Motor neuron (in vitro differentiated cells): Measurements from ENCODE around the gene THRAP3. TPM values are rescaled to one million over a fixed set of nuclear protein-coding genes. Genes with fewer than 3 reads are reported as not detected.

Experiments
- ATAC-seq, 8 experiments: fragments of 200-7000 bp; cut with Tn5 transposase; replicated peaks in 6 of 8; 2 replicates each; pipeline ENCODE4 v1.8.0; 2021; ENCODE audit warnings: mild to moderate bottlenecking in 8 of 8, moderate library complexity in 8 of 8
- H3K27ac ChIP-seq, 2 donors: fragments of 250-450 bp; sonication (Bioruptor Pico); 2 replicates each; pipeline ENCODE4 v1.9.0; 2021; ENCODE audit warnings: antibody characterized with exemption in 2 of 2, mild to moderate bottlenecking in 2 of 2, moderate library complexity in 1 of 2
- H3K4me1 ChIP-seq, 2 donors: fragments of 250-450 bp; sonication (Bioruptor Pico); replicated peaks in 1 of 2; 2 replicates each; pipeline ENCODE4 v1.6.1; 2021; ENCODE audit warnings: antibody characterized with exemption in 2 of 2, mild to moderate bottlenecking in 2 of 2, moderate library complexity in 1 of 2
- H3K4me3 ChIP-seq, 5 donors: fragments of 250-450 bp; sonication (Bioruptor Pico); 2 replicates each; pipeline ENCODE4 v1.9.0; 2021; ENCODE audit warnings: antibody characterized with exemption in 5 of 5, mild to moderate bottlenecking in 5 of 5, moderate library complexity in 4 of 5
- whole genome bisulfite sequencing, 10 experiments: fragments of 450-650 bp; shearing (Covaris generic); methylation state at CpG; one replicate each; pipeline ENCODE4 v1.0.0; 2022; 5-methylcytosine and 5-hydroxymethylcytosine counted together
- in situ Hi-C, 9 experiments: fragments of 400-800 bp; cut with MboI; loops; one replicate each; pipeline ENCODE4 v1.15.0; 2021; ENCODE audit warnings: low sequenced_read_pairs in 9 of 9, low pct_unique_long_range_greater_than_20kb in 2 of 9; ENCODE audit not compliant: unreplicated experiment in 9 of 9
- total RNA-seq, 8 experiments: library from RNA; unstranded; fragments of 300-600 nt; gene quantifications; 2 replicates each; pipeline versions ENCODE4 v1.2.3 to v1.2.4, GENCODE V29; 2022

THRAP3 gene
- total RNA-seq, 8 experiments from 2014 or later: 72.6 to 139 (median 104) TPM

GRCh38 chr1:36297062-36297461 lies 72.8 kb downstream of the THRAP3 start:
- in situ Hi-C loops: loop anchor here in 3 of 9 experiments (25.0 kb wide), 2 partner anchors 135 to 185 kb away; partner anchors contain the start of gene MAP7D1 (in 2 of the 3)
- no peak for ATAC-seq
- 83 to 100% (median 100%) methylated on average over 1 to 2 of the region's 2 CpGs; no CpG with 5 or more reads in 4 of the 10 experiments for WGBS, 10 experiments
- Histone ChIP-seq H3K27ac (no peak overlapping the region), H3K4me1 (no peaks in the 10 kb centered on the region), H3K4me3 (no peak overlapping the region)

GRCh38 chr1:36298640-36299039 lies 74.4 kb downstream of the THRAP3 start:
- WGBS, 10 experiments: 83 to 100% (median 96%) methylated on average over 1 to 5 of the region's 5 CpGs; no CpG with 5 or more reads in 5 of the 10 experiments
- H3K27ac ChIP-seq: no peak overlapping the region
- no peak overlapping the region for H3K4me3 ChIP-seq
- ATAC-seq: no peak
- in situ Hi-C loops: loop anchor here in 3 of 9 experiments (25.0 kb wide), 2 partner anchors 136 to 186 kb away; partner anchors contain the start of gene MAP7D1 (in 2 of the 3)
- H3K4me1 ChIP-seq: no peaks in the 10 kb centered on the region

- peaks cover 4 to 7% of the 10 kb centered on the region in 2 donors for H3K4me1 ChIP-seq
- in situ Hi-C loops: no loop called here
- no peak for ATAC-seq
- no peak overlapping the region for H3K4me3 ChIP-seq
- 20 to 100% (median 89%) methylated on average over 1 of the region's 1 CpG; no CpG with 5 or more reads in 5 of the 10 experiments for WGBS, 10 experiments
- H3K27ac ChIP-seq: no peak overlapping the region
Measured at GRCh38 chr1:36300526-36300925, 76.3 kb downstream of the THRAP3 start.

- in situ Hi-C loops: no loop called here
- H3K4me1 ChIP-seq: peaks cover 11 to 14% of the 10 kb centered on the region in 2 donors
- H3K27ac ChIP-seq: no peak overlapping the region
- 11 to 100% (median 97%) methylated on average over 1 of the region's 1 CpG; no CpG with 5 or more reads in 4 of the 10 experiments for WGBS, 10 experiments
- no peak overlapping the region for H3K4me3 ChIP-seq
- ATAC-seq: no peak
Measured at GRCh38 chr1:36301220-36301619, 77.0 kb downstream of the THRAP3 start.

GRCh38 chr1:36303244-36303643 lies 79.0 kb downstream of the THRAP3 start:
- no peak overlapping the region for H3K27ac ChIP-seq
- 23 to 100% (median 79%) methylated on average over 1 to 5 of the region's 5 CpGs; no CpG with 5 or more reads in 1 of the 10 experiments for WGBS, 10 experiments
- no peak for ATAC-seq
- in situ Hi-C loops: no loop called here
- H3K4me1 ChIP-seq: peaks cover 16 to 22% of the 10 kb centered on the region in 2 donors
- H3K4me3 ChIP-seq: no peak overlapping the region

GRCh38 chr1:36303650-36304360 lies 79.6 kb downstream of the THRAP3 start:
- ATAC-seq: no peak
- in situ Hi-C loops: no loop called here
- Histone ChIP-seq H3K4me3 (no peak overlapping the region), H3K4me1 (peaks cover 16 to 24% of the 10 kb centered on the region in 2 donors), H3K27ac (no peak overlapping the region)
- WGBS, 10 experiments: 80 to 100% (median 91%) methylated on average over 1 to 18 of the region's 23 CpGs; no CpG with 5 or more reads in 2 of the 10 experiments

GRCh38 chr1:36304521-36304920 lies 80.3 kb downstream of the THRAP3 start:
- in situ Hi-C loops: no loop called here

GRCh38 chr1:36304970-36305914 lies 81.0 kb downstream of the THRAP3 start:
- ATAC-seq: no peak
- WGBS, 10 experiments: 32 to 100% (median 82%) methylated on average over 1 to 10 of the region's 10 CpGs
- in situ Hi-C loops: no loop called here
- Histone ChIP-seq H3K4me3 (no peak overlapping the region), H3K4me1 (peaks cover 16 to 24% of the 10 kb centered on the region in 2 donors), H3K27ac (peak overlapping the region in 1 of 2 donors; percentile 59)

More at GRCh38 chr1:36304521-36304920, 80.3 kb downstream of the THRAP3 start:
- H3K4me1 ChIP-seq: peaks cover 16 to 24% of the 10 kb centered on the region in 2 donors
- no peak for ATAC-seq
- 60 to 100% (median 90%) methylated on average over 1 to 7 of the region's 7 CpGs for WGBS, 10 experiments
- no peak overlapping the region for H3K4me3 ChIP-seq
- H3K27ac ChIP-seq: no peak overlapping the region

GRCh38 chr1:36305915-36306209 lies 81.6 kb downstream of the THRAP3 start:
- WGBS, 10 experiments: 8 to 62% (median 58%) methylated on average over 2 to 5 of the region's 7 CpGs; no CpG with 5 or more reads in 6 of the 10 experiments
- Histone ChIP-seq H3K4me1 (peaks cover 16 to 24% of the 10 kb centered on the region in 2 donors), H3K4me3 (peak overlapping the region in 4 of 5 donors; percentile 48 to 75 (median 70)), H3K27ac (peak overlapping the region in 1 of 2 donors; percentile 59)
- in situ Hi-C loops: no loop called here
- ATAC-seq: peak in 3 of 8 experiments; percentile 53 to 64 (median 63)

- peak; percentile 33 to 65 (median 46) for ATAC-seq
- Histone ChIP-seq H3K27ac (peak within 1 kb of the TSS; percentile 42 to 59), H3K4me1 (peaks cover 16 to 24% of the 10 kb centered on the region in 2 donors), H3K4me3 (peak within 1 kb of the TSS; percentile 47 to 75 (median 69))
- in situ Hi-C loops: no loop called here
- WGBS, 10 experiments: 0 to 24% (median 13%) methylated on average over 4 to 18 of the region's 65 CpGs; no CpG with 5 or more reads in 5 of the 10 experiments
Measured at GRCh38 chr1:36306210-36306901, 82.1 kb downstream of the THRAP3 start, which contains the start of gene SH3D21. Gene SH3D21, plus strand, starts transcription at chr1:36306368. Its CDS starts 53 bp downstream, at chr1:36306421.

GRCh38 chr1:36306902-36307456 lies 82.7 kb downstream of the THRAP3 start:
- ATAC-seq: peak; percentile 74 to 98 (median 96)
- H3K27ac ChIP-seq: peak overlapping the region in 1 of 2 donors; percentile 59
- H3K4me3 ChIP-seq: peak overlapping the region; percentile 47 to 75 (median 69)
- H3K4me1 ChIP-seq: peaks cover 16 to 24% of the 10 kb centered on the region in 2 donors
- 0 to 1% (median 0%) methylated on average over 2 to 17 of the region's 46 CpGs; no CpG with 5 or more reads in 6 of the 10 experiments for WGBS, 10 experiments
- in situ Hi-C loops: no loop called here
